H1 (cell line): ENCODE data around the gene C17orf107. TPM values are rescaled to one million over a fixed set of nuclear protein-coding genes. Genes with fewer than 3 reads are reported as not detected.

Experiments used
- ASH2L ChIP-seq: fragments of 200-600, 300-600 bp; sonication (generic); IDR thresholded peaks from one replicate; pipeline ENCODE4 v1.7.1; 2017; ENCODE audit warnings: low read length
- BACH1 ChIP-seq: IDR thresholded peaks from 2 replicates; pipeline ENCODE4 v1.6.1; 2012; ENCODE audit warnings: low read length, improper control_type of control experiment
- CBX5 ChIP-seq: fragments of 300-800, 300-1000 bp; sonication (generic); IDR thresholded peaks from 2 replicates; pipeline ENCODE4 v1.7.1; 2016; ENCODE audit warnings: antibody characterized with exemption, low read length, low read depth
- CBX8 ChIP-seq: fragments of 300-800, 300-1000 bp; sonication (generic); IDR thresholded peaks from 2 replicates; pipeline ENCODE4 v1.7.1; 2016; ENCODE audit warnings: low read depth, low read length, borderline replicate concordance
- CHD1 ChIP-seq: IDR thresholded peaks from 2 replicates; pipeline ENCODE4 v1.6.1; 2012; ENCODE audit warnings: low read depth, low read length, improper control_type of control experiment
- CREB1 ChIP-seq: IDR thresholded peaks from 2 replicates; pipeline ENCODE4 v1.6.1; 2012; ENCODE audit warnings: inconsistent platforms
- CTBP2 ChIP-seq: IDR thresholded peaks from 2 replicates; pipeline ENCODE4 v1.7.0; 2011; ENCODE audit warnings: borderline replicate concordance, mild to moderate bottlenecking, moderate library complexity, mixed read lengths, low read length; ENCODE audit not compliant: insufficient read depth, insufficient read length
- E2F6 ChIP-seq: IDR thresholded peaks from 2 replicates; pipeline ENCODE4 v1.6.1; 2012; ENCODE audit warnings: inconsistent platforms
- FOSL1 ChIP-seq: IDR thresholded peaks from 2 replicates; pipeline ENCODE4 v1.6.1; 2011; ENCODE audit warnings: mild to moderate bottlenecking, low read depth, low read length, moderate library complexity; ENCODE audit not compliant: insufficient read depth
- HDAC6 ChIP-seq: IDR thresholded peaks from one replicate; pipeline ENCODE4 v1.7.1; 2012; ENCODE audit warnings: low read depth, mild to moderate bottlenecking, inconsistent platforms, low read length, moderate library complexity
- JUN ChIP-seq: IDR thresholded peaks from 2 replicates; pipeline ENCODE4 v1.6.1; 2011; ENCODE audit warnings: low read depth, mild to moderate bottlenecking, improper control_type of control experiment, low read length
- PHF8 ChIP-seq: fragments of 200-600 bp; sonication (generic); conservative IDR thresholded peaks from 2 replicates; pipeline ENCODE4 v1.7.1; 2012; ENCODE audit warnings: low read depth, mild to moderate bottlenecking, inconsistent platforms, low read length, moderate library complexity
- POLR2AphosphoS5 ChIP-seq: IDR thresholded peaks from 2 replicates; pipeline ENCODE4 v1.6.1; 2011; ENCODE audit warnings: low read depth, low read length
- RBBP5 ChIP-seq: IDR thresholded peaks from 2 replicates; pipeline ENCODE4 v1.7.1; 2012; ENCODE audit warnings: low read depth, mild to moderate bottlenecking, inconsistent platforms, low read length, moderate library complexity, borderline replicate concordance
- RNF2 ChIP-seq: fragments of 200-900, 300-1000 bp; sonication (generic); IDR thresholded peaks from 2 replicates; pipeline ENCODE4 v1.7.1; 2016; ENCODE audit warnings: borderline replicate concordance, low read depth, mild to moderate bottlenecking, antibody characterized with exemption, low read length; ENCODE audit not compliant: poor library complexity, severe bottlenecking; ENCODE audit errors: missing control alignments
- SAP30 ChIP-seq: fragments of 300-600 bp; sonication (generic); IDR thresholded peaks from 2 replicates; pipeline ENCODE4 v1.7.1; 2012; ENCODE audit warnings: low read length, moderate library complexity, mild to moderate bottlenecking, inconsistent platforms; ENCODE audit not compliant: insufficient read depth, insufficient replicate concordance
- SIN3A ChIP-seq, 2 experiments: IDR thresholded peaks in 1 of 2; conservative IDR thresholded peaks in 1 of 2; 2 replicates each; pipeline ENCODE4 v1.6.1; 2011 to 2012; ENCODE audit warnings: low read length in 2 of 2, improper control_type of control experiment in 1 of 2, low read depth in 1 of 2, mild to moderate bottlenecking in 1 of 2
- SIX5 ChIP-seq: IDR thresholded peaks from 2 replicates; pipeline ENCODE4 v1.6.1; 2011; ENCODE audit warnings: mild to moderate bottlenecking, low read depth, low read length
- SRF ChIP-seq: IDR thresholded peaks from 2 replicates; pipeline ENCODE4 v1.6.1; 2011; ENCODE audit warnings: mild to moderate bottlenecking, low read depth, low read length, moderate library complexity
- SUZ12 ChIP-seq: fragments of 200-600 bp; sonication (generic); IDR thresholded peaks from 2 replicates; pipeline ENCODE4 v1.6.1; 2012; ENCODE audit warnings: mild to moderate bottlenecking, inconsistent platforms, low read length, moderate library complexity, mixed read lengths
- TAF1 ChIP-seq: IDR thresholded peaks from 2 replicates; pipeline ENCODE4 v1.6.1; 2011; ENCODE audit warnings: mild to moderate bottlenecking, low read depth, low read length
- TCF12 ChIP-seq: IDR thresholded peaks from 2 replicates; pipeline ENCODE4 v1.6.1; 2011; ENCODE audit warnings: low read depth, mild to moderate bottlenecking, low read length
- TEAD4 ChIP-seq: IDR thresholded peaks from 2 replicates; pipeline ENCODE4 v1.6.1; 2012; ENCODE audit warnings: low read depth, low read length, inconsistent platforms, mixed read lengths
- YY1 ChIP-seq: IDR thresholded peaks from 2 replicates; pipeline ENCODE4 v1.6.1; 2011; ENCODE audit warnings: low read depth, mild to moderate bottlenecking, low read length
- polyA plus RNA-seq, 7 experiments: library from polyadenylated mRNA; depleted of rRNA in 3 of 7; stranded (reverse) in 5 of 7; unstranded in 2 of 7; fragments of >200 nt in 5 of 7; fragments of 200-250 nt in 2 of 7; gene quantifications; 1 replicate in 5 of 7; 2 replicates in 1 of 7; 4 replicates in 1 of 7; pipeline versions ENCODE4 v1.2.1 to v1.2.3, GENCODE V29; 2011 to 2013; ENCODE audit warnings: missing spikeins in 2 of 7, mixed read lengths in 2 of 7
- total RNA-seq: library from RNA; stranded (reverse); fragmentation: NEBNext Ultra II Directional; extraction: Animal tissue kit (Norgen Biotek cat#: 25700); gene quantifications from 2 replicates; pipeline ENCODE4 v1.2.1, GENCODE V29; 2021

C17orf107 gene
- total and polyA plus RNA-seq, 2 of the 8 experiments (the other 6 are each of a cell fraction or from before 2014, with no cell fraction given): 0.39 to 0.45 TPM

GRCh38 chr17:4908711-4909496 lies 9.6 kb downstream of the C17orf107 start (continued):
- TF ChIP-seq PHF8 (no peak), POLR2AphosphoS5 (no peak), YY1 (no peak), CBX8 (no peak), TCF12 (0 out of 2 replicates have a peak, but pooled peaks have one; percentile 33), HDAC6 (no peak), BACH1 (no peak), SAP30 (no peak), CHD1 (no peak), SRF (no peak), E2F6 (no peak), FOSL1 (no peak), RBBP5 (no peak), SIN3A (conservative IDR thresholded peaks at IDR 0.05 in 1 of 2, IDR thresholded peaks at IDR 0.05 in 1 of 2; ENCODE audit: low read depth in 1 of 2, low read length in 2 of 2) (peak; percentile 86 to 87; a peak in 3 of 4 replicates), RNF2 (no peak), JUN (no peak), TEAD4 (no peak), ASH2L (no peak), CBX5 (no peak), SUZ12 (no peak), TAF1 (peak; percentile 40; the same call in 1 of the 2 replicates), SIX5 (no peak), CTBP2 (no peak), CREB1 (no peak)
